HepG2 (cell line): Measurements from ENCODE around the gene DMRTC1B. TPM values are rescaled to one million over a fixed set of nuclear protein-coding genes. Genes with fewer than 3 reads are reported as not detected.
"Not testable (repeated sequence)": the region's sequence is repeated elsewhere in the genome, so short reads cannot be mapped to it uniquely, and the experiment has no call there.

Experiments
- ATAC-seq: fragments of 200-7000 bp; cut with Tn5 transposase; 3 replicates; pipeline ENCODE4 v1.9.1; 2020; ENCODE audit warnings: mild to moderate bottlenecking, moderate library complexity
- BruUV-seq: library from RNA; stranded (reverse); fragments of 400-500 nt; replicated peaks from 2 replicates; lab custom pipeline; 2021; lab: Mats Ljungman, UMichigan
- CTCF ChIA-PET: fragments of 300-600 bp; formaldehyde crosslinking; extraction: SDS; loops from one replicate; lab custom pipeline; 2021; ENCODE audit warnings: low total read pairs, inconsistent platforms, low intra/inter-chr PET ratio; lab: Yijun Ruan, JAX
- POLR2A ChIA-PET: fragments of 350-600 bp; sonication (Branson Sonifier 250); formaldehyde crosslinking; loops from one replicate; lab custom pipeline; 2020; ENCODE audit warnings: antibody characterized with exemption, inconsistent platforms; lab: Yijun Ruan, JAX
- DNase-seq: peaks from one replicate; pipeline ENCODE4 v3.0.0-alpha.2; 2015; ENCODE audit warnings: low spot score
- FAIRE-seq: peaks from 3 replicates; lab custom pipeline; 2011; peaks lifted over from hg19 to GRCh38; lab: Jason Lieb, UNC
- H2AFZ ChIP-seq: one replicate; pipeline ENCODE4 v1.6.1; 2011; ENCODE audit warnings: low read length, inconsistent platforms
- H3K27ac ChIP-seq: fragments of 300-600 bp; 3 replicates; pipeline ENCODE4 v1.8.0; 2011; ENCODE audit warnings: mixed run types, mild to moderate bottlenecking, mixed read lengths, low read length, inconsistent platforms; ENCODE audit not compliant: insufficient read depth; ENCODE audit errors: extremely low read length
- H3K27me3 ChIP-seq, 2 experiments: fragments of 200-600 bp in 1 of 2; 2 replicates in 1 of 2; 3 replicates in 1 of 2; pipeline versions ENCODE4 v1.6.0 to v1.8.0; 2011; ENCODE audit warnings: low read length in 2 of 2, mild to moderate bottlenecking in 2 of 2, moderate library complexity in 2 of 2, inconsistent platforms in 1 of 2; ENCODE audit not compliant: insufficient read depth in 2 of 2, control insufficient read depth in 1 of 2
- H3K36me3 ChIP-seq, 2 experiments: fragments of 200-600 bp in 1 of 2; replicated peaks in 1 of 2; 2 replicates in 1 of 2; 3 replicates in 1 of 2; pipeline versions ENCODE4 v1.5.1 to v1.8.0; 2011; ENCODE audit warnings: low read length in 2 of 2, inconsistent platforms in 1 of 2; ENCODE audit not compliant: insufficient read depth in 2 of 2, control insufficient read depth in 1 of 2
- H3K4me1 ChIP-seq: 2 replicates; pipeline ENCODE4 v1.5.1; 2012; ENCODE audit warnings: low read length, inconsistent platforms; ENCODE audit not compliant: insufficient read depth
- H3K4me2 ChIP-seq: 2 replicates; pipeline ENCODE4 v1.6.0; 2011; ENCODE audit warnings: low read depth, low read length, inconsistent platforms
- H3K4me3 ChIP-seq, 3 experiments: fragments of 200-600 bp in 1 of 3; sonication (generic), shearing (Covaris generic) in 1 of 3; replicated peaks in 1 of 3; 2 replicates each; pipeline ENCODE4 v1.5.1; 2011 to 2016; ENCODE audit warnings: low read length in 3 of 3, inconsistent platforms in 2 of 3, low read depth in 2 of 3, mild to moderate bottlenecking in 2 of 3, control low read depth in 1 of 3, mixed read lengths in 1 of 3; ENCODE audit not compliant: insufficient read depth in 1 of 3
- H3K79me2 ChIP-seq: one replicate; pipeline ENCODE4 v1.6.1; 2011; ENCODE audit warnings: low read length, inconsistent platforms; ENCODE audit not compliant: insufficient read depth
- H3K9ac ChIP-seq: 2 replicates; pipeline ENCODE4 v1.6.0; 2011; ENCODE audit warnings: mild to moderate bottlenecking, low read depth, low read length, inconsistent platforms; ENCODE audit not compliant: insufficient read depth
- H3K9me3 ChIP-seq: 2 replicates; pipeline ENCODE4 v1.5.1; 2012; ENCODE audit warnings: mild to moderate bottlenecking, low read length
- H4K20me1 ChIP-seq: 2 replicates; pipeline ENCODE4 v1.6.0; 2011; ENCODE audit warnings: inconsistent platforms, mild to moderate bottlenecking, low read length, moderate library complexity; ENCODE audit not compliant: insufficient read depth
- WGBS: methylation state at CpG from one replicate; pipeline ENCODE4 v1.1.6; 2017; ENCODE audit warnings: low lambda C conversion rate; 5-methylcytosine and 5-hydroxymethylcytosine counted together
- in situ Hi-C: cut with HindIII; loops from 2 replicates; pipeline ENCODE4 v1.10.0; 2017; ENCODE audit warnings: low pct_unique_long_range_greater_than_20kb; ENCODE audit not compliant: extremely low pct_ligation_motif_present
- intact Hi-C: fragments of 100-400 bp; cut with micrococcal nuclease; formaldehyde crosslinking; loops from one replicate; pipeline ENCODE4 v1.10.0; 2022; ENCODE audit not compliant: unreplicated experiment
- polyA plus RNA-seq, 8 experiments: library from polyadenylated mRNA; depleted of rRNA in 3 of 8; stranded (reverse) in 7 of 8; unstranded in 1 of 8; fragments of >200 nt; fragmentation: Illumina TruSeq in 4 of 8; extraction: Trizol in 4 of 8; gene quantifications; 2 replicates each; pipeline versions ENCODE4 v1.2.1 to v1.2.3, GENCODE V29; 2011 to 2016; ENCODE audit warnings: low read depth in 4 of 8, missing spikeins in 1 of 8, mixed read lengths in 1 of 8; ENCODE audit not compliant: insufficient read depth in 1 of 8
- total RNA-seq, 5 experiments: library from RNA; depleted of rRNA; stranded (reverse); fragments of >200 nt; fragmentation: Illumina TruSeq; extraction: Trizol; gene quantifications; 2 replicates each; pipeline ENCODE4 v1.2.3, GENCODE V29; 2016; ENCODE audit warnings: low read depth in 1 of 5

DMRTC1B gene
- total and polyA plus RNA-seq, 2 of the 13 experiments (the other 11 are each of a cell fraction or from before 2014, with no cell fraction given), result not detected

- FAIRE-seq, result peak; percentile 34
- H3K27ac ChIP-seq, intact Hi-C loops, H3K4me2 ChIP-seq, H2AFZ ChIP-seq, H3K9me3 ChIP-seq, H3K79me2 ChIP-seq, in situ Hi-C loops, CTCF ChIA-PET, H4K20me1 ChIP-seq, ATAC-seq, H3K36me3 ChIP-seq, H3K4me3 ChIP-seq, DNase-seq, POLR2A ChIA-PET, H3K4me1 ChIP-seq, H3K27me3 ChIP-seq, BruUV-seq, H3K9ac ChIP-seq: not testable (repeated sequence)
- WGBS, result no CpG with 5 or more reads among the region's 6 CpGs
These were observed 1.5 kb downstream of the DMRTC1B start for GRCh38 chrX:72778146-72778545.

- in situ Hi-C loops, H3K4me3 ChIP-seq: not testable (repeated sequence)
These were observed 5.9 kb downstream of the DMRTC1B start, which contains the start of gene FAM236B for GRCh38 chrX:72782560-72782959. Gene FAM236B, minus strand, starts transcription at chrX:72782660. Its CDS starts 100 bp downstream, at chrX:72782560.

GRCh38 chrX:72783365-72783936 lies 6.8 kb downstream of the DMRTC1B start:
- FAIRE-seq, POLR2A ChIA-PET, H3K79me2 ChIP-seq, H2AFZ ChIP-seq, CTCF ChIA-PET, DNase-seq, BruUV-seq, H3K27me3 ChIP-seq, intact Hi-C loops, H3K9ac ChIP-seq, H4K20me1 ChIP-seq, H3K4me2 ChIP-seq, H3K9me3 ChIP-seq, H3K36me3 ChIP-seq, in situ Hi-C loops, H3K4me1 ChIP-seq, H3K27ac ChIP-seq, ATAC-seq, H3K4me3 ChIP-seq: not testable (repeated sequence)
- WGBS, result no CpG with 5 or more reads among the region's 8 CpGs

More at GRCh38 chrX:72782560-72782959, 5.9 kb downstream of the DMRTC1B start, which contains the start of gene FAM236B:
- DNase-seq, H3K36me3 ChIP-seq, H3K9ac ChIP-seq, H2AFZ ChIP-seq, H3K4me1 ChIP-seq, H3K79me2 ChIP-seq, H3K27me3 ChIP-seq, FAIRE-seq, ATAC-seq, H3K27ac ChIP-seq, BruUV-seq, CTCF ChIA-PET, POLR2A ChIA-PET, H3K4me2 ChIP-seq, H3K9me3 ChIP-seq, H4K20me1 ChIP-seq, intact Hi-C loops: not testable (repeated sequence)
- WGBS, result no CpG with 5 or more reads among the region's 15 CpGs

GRCh38 chrX:72783964-72784363 lies 7.3 kb downstream of the DMRTC1B start:
- FAIRE-seq, H3K36me3 ChIP-seq, H4K20me1 ChIP-seq, H3K4me3 ChIP-seq, DNase-seq, H3K9ac ChIP-seq, H3K27ac ChIP-seq, POLR2A ChIA-PET, intact Hi-C loops, BruUV-seq, H3K4me2 ChIP-seq, H3K9me3 ChIP-seq, H2AFZ ChIP-seq, H3K79me2 ChIP-seq, in situ Hi-C loops, H3K4me1 ChIP-seq, CTCF ChIA-PET, H3K27me3 ChIP-seq: not testable (repeated sequence)
- ATAC-seq, result peak; percentile 78
- no CpG with 5 or more reads among the region's 6 CpGs for WGBS
